ENCODE results near the gene ACTR6. TPM values are rescaled to one million over a fixed set of nuclear protein-coding genes. Genes with fewer than 3 reads are reported as not detected.
A peak's percentile ranks its signal among the peaks of the same experiment; 100 is the strongest.

Gene ACTR6
- total RNA-seq, 6 donors from 2014 or later, result 3.6 to 27.7 (median 16.3) TPM

- Histone ChIP-seq H3K4me3 (no peak overlapping the region), H3K4me1 (peaks cover 0 to 4% (median 0%) of the 10 kb centered on the region in 4 donors), H3K27me3 (no peaks in the 10 kb centered on the region), H3K36me3 (no peaks in the 10 kb centered on the region), H3K27ac (no peak overlapping the region), H3K9me3 (no peaks in the 10 kb centered on the region)
- 77 to 81% methylated on average over 7 of the region's 7 CpGs for WGBS, 2 donors
- TF ChIP-seq CTCF (IDR thresholded peaks at IDR 0.05), result no peak
- no peak for TF ChIP-seq POLR2AphosphoS5 (IDR thresholded peaks at IDR 0.05)
- TF ChIP-seq EP300 (IDR thresholded peaks at IDR 0.05), result no peak
- no peak for TF ChIP-seq POLR2A (IDR thresholded peaks at IDR 0.05)
- DNase-seq, result no peak
- no peak for ATAC-seq (ENCODE audit: low FRiP score in 2 of 2)
These were observed 49.3 kb downstream of the ACTR6 start for GRCh38 chr12:100249941-100250340.

GRCh38 chr12:100251917-100252316 lies 51.3 kb downstream of the ACTR6 start:
- Histone ChIP-seq H3K27me3 (no peaks in the 10 kb centered on the region), H3K4me3 (no peak overlapping the region), H3K36me3 (no peaks in the 10 kb centered on the region), H3K4me1 (peaks cover 0 to 4% (median 0%) of the 10 kb centered on the region in 4 donors), H3K27ac (peak overlapping the region in 1 of 4 donors; percentile 36), H3K9me3 (no peaks in the 10 kb centered on the region)
- peak in 1 of 2 donors; percentile 72 for DNase-seq
- TF ChIP-seq EP300 (IDR thresholded peaks at IDR 0.05) (peak in 1 of 4 donors; percentile 69), CTCF (IDR thresholded peaks at IDR 0.05) (no peak)
- peak in 1 of 2 donors; percentile 65 for ATAC-seq (ENCODE audit: low FRiP score in 2 of 2)
- WGBS, 2 donors, result 51 to 72% methylated on average over 2 of the region's 2 CpGs

- no peak overlapping the region for H3K27ac ChIP-seq
- no peak overlapping the region for H3K4me3 ChIP-seq
- DNase-seq, result no peak
- 97% methylated on average over 1 of the region's 1 CpG for WGBS, 2 donors
- H3K4me1 ChIP-seq, result peaks cover 0 to 4% (median 0%) of the 10 kb centered on the region in 4 donors
- TF ChIP-seq POLR2AphosphoS5 (IDR thresholded peaks at IDR 0.05) (no peak), CTCF (IDR thresholded peaks at IDR 0.05) (no peak), POLR2A (IDR thresholded peaks at IDR 0.05) (no peak), EP300 (IDR thresholded peaks at IDR 0.05) (no peak)
- no peaks in the 10 kb centered on the region for H3K9me3 ChIP-seq
- no peak for ATAC-seq (ENCODE audit: low FRiP score in 2 of 2)
- no peaks in the 10 kb centered on the region for H3K36me3 ChIP-seq
- no peaks in the 10 kb centered on the region for H3K27me3 ChIP-seq
These were observed 52.8 kb downstream of the ACTR6 start for GRCh38 chr12:100253437-100253836.

GRCh38 chr12:100254876-100255275 lies 54.3 kb downstream of the ACTR6 start:
- TF ChIP-seq POLR2AphosphoS5 (IDR thresholded peaks at IDR 0.05) (no peak), POLR2A (IDR thresholded peaks at IDR 0.05) (no peak), CTCF (IDR thresholded peaks at IDR 0.05) (no peak), EP300 (IDR thresholded peaks at IDR 0.05) (no peak)
- DNase-seq, result no peak
- no peaks in the 10 kb centered on the region for H3K9me3 ChIP-seq
- H3K27ac ChIP-seq, result no peak overlapping the region
- H3K4me1 ChIP-seq, result peaks cover 0 to 4% (median 0%) of the 10 kb centered on the region in 4 donors
- no peak overlapping the region for H3K4me3 ChIP-seq
- H3K36me3 ChIP-seq, result no peaks in the 10 kb centered on the region
- H3K27me3 ChIP-seq, result no peaks in the 10 kb centered on the region
- 95 to 100% methylated on average over 1 of the region's 1 CpG for WGBS, 2 donors
- no peak for ATAC-seq (ENCODE audit: low FRiP score in 2 of 2)

- no peak overlapping the region for H3K4me3 ChIP-seq
- ATAC-seq (ENCODE audit: low FRiP score in 2 of 2), result no peak
- 98% methylated on average over 1 of the region's 1 CpG for WGBS, 2 donors
- DNase-seq, result no peak
- H3K27ac ChIP-seq, result no peak overlapping the region
- H3K36me3 ChIP-seq, result no peaks in the 10 kb centered on the region
- TF ChIP-seq EP300 (IDR thresholded peaks at IDR 0.05) (no peak), POLR2AphosphoS5 (IDR thresholded peaks at IDR 0.05) (no peak), CTCF (IDR thresholded peaks at IDR 0.05) (no peak), POLR2A (IDR thresholded peaks at IDR 0.05) (no peak)
- no peaks in the 10 kb centered on the region for H3K4me1 ChIP-seq
- no peaks in the 10 kb centered on the region for H3K9me3 ChIP-seq
- H3K27me3 ChIP-seq, result no peaks in the 10 kb centered on the region
These were observed 57.5 kb downstream of the ACTR6 start for GRCh38 chr12:100258127-100258526.
